A549 (cell line): Measurements from ENCODE around the gene PTPRD.

Experiments
- BHLHE40 ChIP-seq: IDR thresholded peaks from 2 replicates; pipeline ENCODE4 v1.6.1; 2012; ENCODE audit warnings: low read depth, low read length, inconsistent platforms
- CBX8 ChIP-seq: fragments of 200-600 bp; sonication (generic); IDR thresholded peaks from 2 replicates; pipeline ENCODE4 v1.6.1; 2016
- CHD2 ChIP-seq: fragments of 150-350 bp; IDR thresholded peaks from 2 replicates; pipeline ENCODE4 v1.6.1; 2014; ENCODE audit warnings: low read length; ENCODE audit not compliant: partially characterized antibody
- CTCF ChIP-seq: fragments of >200 bp; sonication (Bioruptor Twin); formaldehyde crosslinking; IDR thresholded peaks from 3 replicates; pipeline ENCODE4 v1.5.1; 2016
- EP300 ChIP-seq, 2 experiments: fragments of >200 bp; sonication (Bioruptor Twin); formaldehyde crosslinking; IDR thresholded peaks; 2 replicates in 1 of 2; 3 replicates in 1 of 2; pipeline ENCODE4 v1.6.1; 2016 to 2017
- HOXB5 ChIP-seq: fragments of 250-450 bp; sonication (Bioruptor Pico); IDR thresholded peaks from 2 replicates; pipeline ENCODE4 v1.5.0; 2020; ENCODE audit warnings: mild to moderate bottlenecking, moderate library complexity
- JUNB ChIP-seq: fragments of >200 bp; sonication (Bioruptor Twin); formaldehyde crosslinking; IDR thresholded peaks from 2 replicates; pipeline ENCODE4 v1.6.1; 2016
- NR3C1 ChIP-seq: fragments of >200 bp; sonication (Bioruptor Twin); formaldehyde crosslinking; IDR thresholded peaks from 3 replicates; pipeline ENCODE4 v1.6.1; 2017
- POLR2A ChIP-seq: IDR thresholded peaks from 2 replicates; pipeline ENCODE4 v1.6.1; 2012; ENCODE audit warnings: mild to moderate bottlenecking, low read length
- ZSCAN20 ChIP-seq: fragments of 250-450 bp; sonication (Bioruptor Pico); IDR thresholded peaks from 2 replicates; pipeline ENCODE4 v1.8.0; 2022; ENCODE audit warnings: mild to moderate bottlenecking, moderate library complexity
- TF ChIP-seq, protein P1 (sequence below): fragments of 150-350 bp; IDR thresholded peaks from 2 replicates; pipeline ENCODE4 v1.6.1; 2014; ENCODE audit warnings: low read depth, mild to moderate bottlenecking, low read length
- TF ChIP-seq, protein P2 (sequence below): fragments of 200-600 bp; sonication (generic); IDR thresholded peaks from 2 replicates; pipeline ENCODE4 v1.6.1; 2016; ENCODE audit warnings: antibody characterized with exemption, mild to moderate bottlenecking, moderate library complexity
- TF ChIP-seq, protein P3 (sequence below): fragments of >200 bp; sonication (Bioruptor Twin); formaldehyde crosslinking; IDR thresholded peaks from 3 replicates; pipeline ENCODE4 v1.6.1; 2016

- TF ChIP-seq, protein P1, sequence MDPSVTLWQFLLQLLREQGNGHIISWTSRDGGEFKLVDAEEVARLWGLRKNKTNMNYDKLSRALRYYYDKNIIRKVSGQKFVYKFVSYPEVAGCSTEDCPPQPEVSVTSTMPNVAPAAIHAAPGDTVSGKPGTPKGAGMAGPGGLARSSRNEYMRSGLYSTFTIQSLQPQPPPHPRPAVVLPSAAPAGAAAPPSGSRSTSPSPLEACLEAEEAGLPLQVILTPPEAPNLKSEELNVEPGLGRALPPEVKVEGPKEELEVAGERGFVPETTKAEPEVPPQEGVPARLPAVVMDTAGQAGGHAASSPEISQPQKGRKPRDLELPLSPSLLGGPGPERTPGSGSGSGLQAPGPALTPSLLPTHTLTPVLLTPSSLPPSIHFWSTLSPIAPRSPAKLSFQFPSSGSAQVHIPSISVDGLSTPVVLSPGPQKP: no peak
- TF ChIP-seq CTCF (no peak), POLR2A (no peak), CHD2 (no peak), BHLHE40 (no peak), EP300 (IDR thresholded peaks at IDR 0.05) (no peak), JUNB (no peak), CBX8 (no peak), HOXB5 (CRISPR knock-in tag) (no peak), NR3C1 (no peak), ZSCAN20 (CRISPR knock-in tag) (no peak)
- TF ChIP-seq, protein P2, sequence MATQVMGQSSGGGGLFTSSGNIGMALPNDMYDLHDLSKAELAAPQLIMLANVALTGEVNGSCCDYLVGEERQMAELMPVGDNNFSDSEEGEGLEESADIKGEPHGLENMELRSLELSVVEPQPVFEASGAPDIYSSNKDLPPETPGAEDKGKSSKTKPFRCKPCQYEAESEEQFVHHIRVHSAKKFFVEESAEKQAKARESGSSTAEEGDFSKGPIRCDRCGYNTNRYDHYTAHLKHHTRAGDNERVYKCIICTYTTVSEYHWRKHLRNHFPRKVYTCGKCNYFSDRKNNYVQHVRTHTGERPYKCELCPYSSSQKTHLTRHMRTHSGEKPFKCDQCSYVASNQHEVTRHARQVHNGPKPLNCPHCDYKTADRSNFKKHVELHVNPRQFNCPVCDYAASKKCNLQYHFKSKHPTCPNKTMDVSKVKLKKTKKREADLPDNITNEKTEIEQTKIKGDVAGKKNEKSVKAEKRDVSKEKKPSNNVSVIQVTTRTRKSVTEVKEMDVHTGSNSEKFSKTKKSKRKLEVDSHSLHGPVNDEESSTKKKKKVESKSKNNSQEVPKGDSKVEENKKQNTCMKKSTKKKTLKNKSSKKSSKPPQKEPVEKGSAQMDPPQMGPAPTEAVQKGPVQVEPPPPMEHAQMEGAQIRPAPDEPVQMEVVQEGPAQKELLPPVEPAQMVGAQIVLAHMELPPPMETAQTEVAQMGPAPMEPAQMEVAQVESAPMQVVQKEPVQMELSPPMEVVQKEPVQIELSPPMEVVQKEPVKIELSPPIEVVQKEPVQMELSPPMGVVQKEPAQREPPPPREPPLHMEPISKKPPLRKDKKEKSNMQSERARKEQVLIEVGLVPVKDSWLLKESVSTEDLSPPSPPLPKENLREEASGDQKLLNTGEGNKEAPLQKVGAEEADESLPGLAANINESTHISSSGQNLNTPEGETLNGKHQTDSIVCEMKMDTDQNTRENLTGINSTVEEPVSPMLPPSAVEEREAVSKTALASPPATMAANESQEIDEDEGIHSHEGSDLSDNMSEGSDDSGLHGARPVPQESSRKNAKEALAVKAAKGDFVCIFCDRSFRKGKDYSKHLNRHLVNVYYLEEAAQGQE: no peak
- TF ChIP-seq, protein P3, sequence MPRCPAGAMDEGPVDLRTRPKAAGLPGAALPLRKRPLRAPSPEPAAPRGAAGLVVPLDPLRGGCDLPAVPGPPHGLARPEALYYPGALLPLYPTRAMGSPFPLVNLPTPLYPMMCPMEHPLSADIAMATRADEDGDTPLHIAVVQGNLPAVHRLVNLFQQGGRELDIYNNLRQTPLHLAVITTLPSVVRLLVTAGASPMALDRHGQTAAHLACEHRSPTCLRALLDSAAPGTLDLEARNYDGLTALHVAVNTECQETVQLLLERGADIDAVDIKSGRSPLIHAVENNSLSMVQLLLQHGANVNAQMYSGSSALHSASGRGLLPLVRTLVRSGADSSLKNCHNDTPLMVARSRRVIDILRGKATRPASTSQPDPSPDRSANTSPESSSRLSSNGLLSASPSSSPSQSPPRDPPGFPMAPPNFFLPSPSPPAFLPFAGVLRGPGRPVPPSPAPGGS: no peak
Measured at GRCh38 chr9:8888591-8888990, 1724.2 kb downstream of the PTPRD start.
